Activated gamma-delta T cell treated with anti-CD3 and anti-CD28 coated beads, Interleukin-2, amount 50 U/mL, for 16 hours (primary cell): ENCODE results near the gene ZFR2.

ENCODE experiments used
- DNase-seq: peaks from one replicate; pipeline ENCODE4 v3.0.0-alpha.2; 2020; ENCODE audit warnings: low read depth

The ZFR2 gene

DNA sequence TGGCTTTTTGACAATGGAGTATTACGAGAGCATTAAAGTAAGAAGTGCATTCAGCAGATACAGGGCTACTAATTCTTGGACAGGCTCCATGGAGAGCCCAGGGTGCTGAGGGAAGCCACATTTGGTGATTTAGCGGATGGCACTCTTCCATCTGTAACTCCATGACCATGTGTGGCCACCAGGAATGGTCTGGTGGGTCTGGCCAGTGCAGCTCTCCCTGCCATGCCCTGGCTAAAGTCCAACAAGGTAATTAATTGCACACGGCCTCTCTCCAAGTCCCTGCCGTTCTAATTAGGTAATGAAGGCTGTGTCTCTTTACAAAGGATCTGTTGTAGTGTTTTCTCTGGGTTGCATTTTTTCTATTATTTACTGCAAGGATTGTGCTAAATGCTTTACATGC, 4.3 kb upstream of the ZFR2 start:
- no peak for DNase-seq

DNA sequence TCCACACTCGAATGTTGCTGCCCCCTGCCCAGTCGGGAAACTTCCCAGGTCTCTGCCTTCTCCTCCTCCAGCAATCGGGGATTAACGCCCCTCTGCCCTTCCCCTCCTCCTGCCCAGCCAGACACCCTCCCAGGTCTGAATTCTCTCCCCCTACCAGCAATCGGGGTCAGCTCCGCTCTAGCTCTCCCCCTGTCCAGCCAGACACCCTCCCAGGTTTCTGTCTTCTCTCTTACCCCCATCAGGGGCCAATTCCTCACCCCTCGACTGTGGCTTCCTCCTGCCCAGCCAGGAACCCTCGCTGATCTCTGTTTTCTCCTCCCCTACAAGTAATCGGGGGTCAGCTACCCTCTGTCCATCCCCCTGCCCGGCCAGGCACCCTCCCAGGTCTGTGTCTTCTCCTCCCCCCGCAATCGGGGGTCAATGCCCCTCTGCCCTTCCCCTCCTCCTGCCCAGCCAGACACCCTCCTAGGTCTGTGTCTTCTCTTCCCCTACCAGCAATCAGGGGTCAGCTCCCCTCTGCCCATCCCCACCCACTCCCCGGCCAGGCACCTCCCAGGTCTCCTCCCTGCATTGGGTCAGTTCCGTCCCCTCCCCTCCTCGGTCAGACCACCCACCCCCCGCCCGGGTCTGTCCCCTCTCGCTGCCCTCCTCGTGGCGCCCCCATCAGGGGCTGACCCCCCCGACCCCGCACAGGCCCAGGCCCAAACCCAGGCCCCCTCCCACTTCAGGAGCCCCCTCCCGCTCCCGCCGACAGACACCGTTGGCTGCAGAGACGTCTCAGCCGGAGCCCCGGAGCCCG, 668 bp downstream of the ZFR2 start:
- no peak for DNase-seq

- DNase-seq = no peak
These were observed 1.8 kb downstream of the ZFR2 start for GRCh38 chr19:3866910-3867638.

- DNase-seq = no peak
These were observed 5.2 kb downstream of the ZFR2 start for GRCh38 chr19:3863648-3864047.

- DNase-seq = no peak
These were observed 5.9 kb downstream of the ZFR2 start for GRCh38 chr19:3862826-3863500.

- DNase-seq = no peak
These were observed 8.3 kb downstream of the ZFR2 start for GRCh38 chr19:3860499-3860898.

DNA sequence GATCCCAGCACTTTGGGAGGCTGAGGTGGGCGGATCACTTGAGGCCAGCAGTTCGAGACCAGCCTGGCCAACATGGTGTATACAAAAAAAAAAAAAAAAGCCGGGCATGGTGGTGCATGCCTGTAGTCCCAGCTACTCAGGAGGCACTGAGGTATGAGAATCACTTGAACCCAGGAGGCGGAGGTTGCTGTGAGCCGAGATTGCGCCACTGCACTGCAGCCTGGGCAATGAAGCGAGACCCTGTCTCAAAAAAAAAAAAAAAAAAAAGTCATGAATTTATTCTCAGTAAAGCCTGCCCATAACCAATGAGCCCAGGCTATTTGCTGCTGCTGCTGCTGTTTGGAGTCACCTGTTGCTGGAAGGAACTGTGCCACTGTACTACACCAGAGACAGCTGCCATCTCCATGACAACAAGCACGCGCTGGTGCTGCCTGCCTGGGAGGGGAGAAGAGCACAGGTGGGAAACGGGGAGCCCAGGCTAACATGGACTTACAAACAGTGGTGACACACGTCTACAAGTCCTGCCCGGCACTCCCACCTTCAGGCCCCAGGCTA, 11.3 kb downstream of the ZFR2 start:
- no peak for DNase-seq

GRCh38 chr19:3855320-3855719, 13.5 kb downstream of the ZFR2 start:
- DNase-seq = no peak

DNA sequence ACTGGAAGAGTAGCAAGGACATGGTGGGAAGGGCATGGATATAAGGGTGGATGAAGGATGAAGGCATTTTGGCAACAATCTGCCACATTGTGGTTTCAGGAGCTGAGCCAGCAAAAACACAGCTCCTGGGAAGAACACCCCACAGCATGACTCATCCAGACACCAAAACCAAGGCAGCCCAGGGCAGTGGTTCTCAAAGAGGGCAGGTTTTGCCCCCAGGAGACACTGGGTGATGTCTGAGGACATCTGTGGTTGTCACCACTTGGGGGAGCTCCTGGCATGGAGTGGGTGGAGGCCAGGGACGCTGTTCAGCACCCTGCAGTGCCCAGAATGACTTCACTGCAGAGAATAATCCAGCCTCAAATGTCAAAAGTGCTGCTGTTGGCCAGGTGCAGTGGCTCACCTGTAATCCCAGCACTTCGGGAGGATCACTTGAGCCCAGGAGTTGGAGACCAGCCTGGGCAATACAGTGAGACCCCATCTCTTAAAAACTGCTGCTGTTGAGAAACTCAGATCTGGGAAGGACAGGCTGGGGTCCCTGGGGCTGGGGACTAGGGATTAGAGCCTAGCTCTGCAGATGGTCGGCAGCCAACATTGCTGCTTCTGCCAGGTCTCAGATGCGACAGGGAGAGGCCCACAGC, 16.1 kb downstream of the ZFR2 start:
- DNase-seq = peak; percentile 28

- no peak for DNase-seq
These were observed 16.7 kb downstream of the ZFR2 start for GRCh38 chr19:3852177-3852511.

DNA sequence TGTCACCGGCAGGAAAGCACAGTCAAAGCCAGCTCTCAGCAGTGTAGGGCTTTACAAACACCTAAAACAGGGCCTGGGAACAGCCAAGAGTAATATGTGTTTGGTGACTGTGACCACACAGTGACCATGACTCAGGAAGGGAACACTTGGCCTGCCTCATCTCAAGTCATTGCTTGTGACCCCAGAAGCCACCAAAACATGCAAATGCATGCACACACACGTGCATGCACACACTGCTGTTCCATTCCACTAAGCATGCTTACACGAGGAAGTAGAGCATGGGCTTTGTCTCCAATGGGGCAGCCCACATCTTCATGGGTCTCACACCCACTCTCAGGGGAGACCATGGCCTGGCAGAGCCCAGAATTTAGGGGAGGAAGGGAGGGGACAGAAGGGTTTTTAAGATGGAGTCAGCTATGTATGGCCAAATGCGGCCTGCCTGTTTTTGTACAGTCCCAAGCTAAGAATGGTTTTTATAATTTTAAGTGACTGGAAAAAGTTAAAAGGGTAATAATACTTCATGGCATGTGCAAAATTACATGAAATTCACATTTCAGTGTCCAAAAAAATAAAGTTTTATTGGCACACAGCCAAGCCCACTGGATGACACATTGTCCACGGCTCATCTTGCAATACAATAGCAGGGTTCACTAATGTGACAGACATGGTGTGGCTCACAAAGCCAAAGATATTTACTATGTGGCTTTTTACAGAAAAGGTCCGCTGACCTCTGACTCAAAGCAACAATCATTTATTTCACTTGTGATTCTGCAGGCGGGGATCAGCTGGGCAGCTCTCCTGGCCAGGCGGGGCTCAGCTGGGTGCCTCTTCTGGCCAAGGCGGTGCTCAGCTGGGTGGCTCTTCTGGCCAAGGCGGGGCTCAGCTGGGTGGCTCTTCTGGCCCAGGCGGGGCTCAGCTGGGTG, 17.3 kb downstream of the ZFR2 start:
- DNase-seq = no peak

DNA sequence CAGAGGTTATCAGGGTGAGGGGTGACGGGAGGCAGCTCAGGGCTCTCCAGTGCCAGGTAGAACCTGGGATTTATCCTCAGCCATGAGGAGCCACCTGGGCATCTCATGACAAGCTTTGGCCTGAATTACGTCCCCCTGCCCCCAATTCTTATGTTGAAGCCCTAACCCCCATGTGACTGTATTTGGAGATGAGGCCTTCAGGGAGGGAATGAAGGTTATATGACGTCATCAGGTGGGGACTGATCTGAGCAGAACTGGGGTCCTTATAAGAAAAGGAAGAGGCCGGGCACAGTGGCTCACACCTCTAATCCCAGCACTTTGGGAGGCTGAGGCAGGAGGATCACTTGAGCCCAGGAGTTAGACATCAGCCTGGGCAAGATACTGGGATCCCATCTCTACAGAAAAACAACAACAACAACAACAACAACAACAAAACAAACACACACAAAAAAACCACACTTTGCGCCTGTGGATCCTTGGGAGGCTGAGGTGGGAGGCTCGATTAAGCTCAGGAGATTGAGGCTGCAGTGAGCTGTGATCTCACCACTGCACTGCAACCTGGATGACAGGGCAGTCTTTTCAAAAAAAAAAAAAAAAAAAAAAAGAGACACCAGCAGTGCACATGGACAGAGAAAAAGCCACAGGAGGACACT, 18.4 kb downstream of the ZFR2 start:
- no peak for DNase-seq

- no peak for DNase-seq
These were observed 19.1 kb downstream of the ZFR2 start for GRCh38 chr19:3849787-3850186.

GRCh38 chr19:3849092-3849491, 19.7 kb downstream of the ZFR2 start:
- peak; percentile 48 for DNase-seq

GRCh38 chr19:3844596-3844995, 24.2 kb downstream of the ZFR2 start:
- no peak for DNase-seq

GRCh38 chr19:3842948-3843347, 25.9 kb downstream of the ZFR2 start:
- DNase-seq = no peak

GRCh38 chr19:3840804-3841203, 28.0 kb downstream of the ZFR2 start:
- DNase-seq = no peak

- DNase-seq = no peak
These were observed 28.9 kb downstream of the ZFR2 start for GRCh38 chr19:3839941-3840340.

GRCh38 chr19:3838661-3839060, 30.2 kb downstream of the ZFR2 start:
- DNase-seq = no peak

GRCh38 chr19:3837922-3838321, 30.9 kb downstream of the ZFR2 start:
- no peak for DNase-seq

GRCh38 chr19:3837332-3837731, 31.5 kb downstream of the ZFR2 start:
- DNase-seq = no peak
